H1 (cell line): ENCODE measurements around the gene DYNLT2. TPM values are rescaled to one million over a fixed set of nuclear protein-coding genes. Genes with fewer than 3 reads are reported as not detected.

Source experiments
- ATF2 ChIP-seq: IDR thresholded peaks from 2 replicates; pipeline ENCODE4 v1.6.1; 2012; ENCODE audit warnings: low read length, inconsistent platforms
- CTCF ChIP-seq, 3 experiments: IDR thresholded peaks; 1 replicate in 2 of 3; 2 replicates in 1 of 3; pipeline versions ENCODE4 v1.5.1 to v1.6.1; 2011; ENCODE audit warnings: low read length in 3 of 3, mild to moderate bottlenecking in 3 of 3, inconsistent platforms in 2 of 3, low read depth in 1 of 3, moderate library complexity in 1 of 3; ENCODE audit not compliant: insufficient read depth in 1 of 3; ENCODE audit errors: control extremely low read depth in 1 of 3
- RAD21 ChIP-seq, 2 experiments: IDR thresholded peaks in 1 of 2; conservative IDR thresholded peaks in 1 of 2; 2 replicates each; pipeline ENCODE4 v1.6.1; 2011; ENCODE audit warnings: low read depth in 2 of 2, low read length in 2 of 2, improper control_type of control experiment in 1 of 2, inconsistent platforms in 1 of 2, mild to moderate bottlenecking in 1 of 2, moderate library complexity in 1 of 2
- polyA plus RNA-seq, 7 experiments: library from polyadenylated mRNA; depleted of rRNA in 3 of 7; stranded (reverse) in 5 of 7; unstranded in 2 of 7; fragments of >200 nt in 5 of 7; fragments of 200-250 nt in 2 of 7; gene quantifications; 1 replicate in 5 of 7; 2 replicates in 1 of 7; 4 replicates in 1 of 7; pipeline versions ENCODE4 v1.2.1 to v1.2.3, GENCODE V29; 2011 to 2013; ENCODE audit warnings: missing spikeins in 2 of 7, mixed read lengths in 2 of 7
- total RNA-seq: library from RNA; stranded (reverse); fragmentation: NEBNext Ultra II Directional; extraction: Animal tissue kit (Norgen Biotek cat#: 25700); gene quantifications from 2 replicates; pipeline ENCODE4 v1.2.1, GENCODE V29; 2021

Gene DYNLT2
- total and polyA plus RNA-seq, 2 of the 8 experiments (the other 6 are each of a cell fraction or from before 2014, with no cell fraction given) = 0.48 to 1.8 TPM

- TF ChIP-seq ATF2 (no peak), CTCF (IDR thresholded peaks at IDR 0.05; ENCODE audit: control extremely low read depth in 1 of 3, insufficient read depth in 1 of 3, low read depth in 1 of 3, low read length in 3 of 3) (no peak), RAD21 (IDR thresholded peaks at IDR 0.05 in 1 of 2, conservative IDR thresholded peaks at IDR 0.05 in 1 of 2; ENCODE audit: low read depth in 2 of 2, low read length in 2 of 2) (no peak)
These were observed 48.8 kb upstream of the DYNLT2 start (continued) for GRCh38 chr6:169800116-169800667.
